Astrocyte of the cerebellum (primary cell): Measurements from ENCODE around the gene KREMEN1.

Experiments
- DNase-seq: peaks from one replicate; pipeline ENCODE4 v3.0.0-alpha.2; 2011; ENCODE audit warnings: low read depth
- H3K4me3 ChIP-seq: 2 replicates; pipeline ENCODE4 v1.5.1; 2011; ENCODE audit warnings: mild to moderate bottlenecking, low read depth, low read length, moderate library complexity
- in situ Hi-C: cut with HindIII; loops from 2 replicates; pipeline ENCODE4 v1.10.0; 2017; ENCODE audit warnings: low sequenced_read_pairs
- TF ChIP-seq, protein P1 (sequence below): IDR thresholded peaks from 2 replicates; pipeline ENCODE4 v1.5.1; 2012; ENCODE audit warnings: low read length, low read depth, moderate library complexity, mild to moderate bottlenecking; ENCODE audit errors: missing control alignments

KREMEN1 gene

DNA sequence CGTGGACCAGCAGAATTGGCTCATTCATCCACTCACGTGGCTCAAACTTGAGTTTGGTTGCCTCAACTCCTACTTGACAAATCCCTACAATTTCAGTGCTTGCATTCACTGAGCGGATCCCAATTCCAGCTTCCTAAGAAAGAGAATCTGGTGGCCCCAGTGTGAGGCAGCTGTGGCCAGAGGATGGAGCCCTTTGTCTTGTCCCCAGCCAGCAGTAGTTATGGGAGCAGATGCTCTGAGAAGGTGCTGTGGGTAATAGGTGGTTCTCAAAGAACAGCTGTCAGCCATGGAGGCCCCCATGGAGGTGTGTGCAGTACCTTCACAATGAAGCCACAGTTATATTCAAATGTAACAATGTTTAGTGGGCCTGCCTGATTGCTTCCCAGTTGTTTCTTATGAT lies 39.3 kb downstream of the KREMEN1 start:
- in situ Hi-C loops, result loop anchor here (5.0 kb wide), 1 partner anchor 95 kb away; the partner anchor contains the start of gene EMID1
- no peak overlapping the region for H3K4me3 ChIP-seq
- no peak for DNase-seq

DNA sequence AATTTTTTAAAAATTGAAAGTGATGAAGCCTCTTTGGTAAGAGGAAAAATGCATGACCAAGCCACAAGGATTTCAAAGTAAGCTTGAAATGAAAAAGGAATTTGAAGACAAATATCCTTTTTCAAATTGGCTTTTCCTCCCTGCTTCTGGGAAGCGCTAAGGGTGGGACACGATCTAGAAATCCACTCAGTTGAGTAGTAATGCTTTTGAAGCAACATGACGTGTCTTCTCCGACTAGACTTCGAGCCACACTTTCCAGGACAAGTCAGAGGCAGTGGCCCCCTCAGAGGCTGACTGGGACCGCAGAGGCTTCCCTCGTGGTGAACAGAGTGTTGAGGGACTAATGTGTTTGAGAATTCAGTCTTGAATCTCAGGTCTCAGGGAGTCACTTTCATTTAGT lies 39.8 kb downstream of the KREMEN1 start:
- DNase-seq, result no peak
- in situ Hi-C loops, result loop anchor here (5.0 kb wide), 1 partner anchor 95 kb away; the partner anchor contains the start of gene EMID1
- TF ChIP-seq, protein P1, sequence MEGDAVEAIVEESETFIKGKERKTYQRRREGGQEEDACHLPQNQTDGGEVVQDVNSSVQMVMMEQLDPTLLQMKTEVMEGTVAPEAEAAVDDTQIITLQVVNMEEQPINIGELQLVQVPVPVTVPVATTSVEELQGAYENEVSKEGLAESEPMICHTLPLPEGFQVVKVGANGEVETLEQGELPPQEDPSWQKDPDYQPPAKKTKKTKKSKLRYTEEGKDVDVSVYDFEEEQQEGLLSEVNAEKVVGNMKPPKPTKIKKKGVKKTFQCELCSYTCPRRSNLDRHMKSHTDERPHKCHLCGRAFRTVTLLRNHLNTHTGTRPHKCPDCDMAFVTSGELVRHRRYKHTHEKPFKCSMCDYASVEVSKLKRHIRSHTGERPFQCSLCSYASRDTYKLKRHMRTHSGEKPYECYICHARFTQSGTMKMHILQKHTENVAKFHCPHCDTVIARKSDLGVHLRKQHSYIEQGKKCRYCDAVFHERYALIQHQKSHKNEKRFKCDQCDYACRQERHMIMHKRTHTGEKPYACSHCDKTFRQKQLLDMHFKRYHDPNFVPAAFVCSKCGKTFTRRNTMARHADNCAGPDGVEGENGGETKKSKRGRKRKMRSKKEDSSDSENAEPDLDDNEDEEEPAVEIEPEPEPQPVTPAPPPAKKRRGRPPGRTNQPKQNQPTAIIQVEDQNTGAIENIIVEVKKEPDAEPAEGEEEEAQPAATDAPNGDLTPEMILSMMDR, result no peak
- H3K4me3 ChIP-seq, result no peak overlapping the region

More for the DNA sequence above, 39.3 kb downstream of the KREMEN1 start:
- TF ChIP-seq, protein P1, result no peak

DNA sequence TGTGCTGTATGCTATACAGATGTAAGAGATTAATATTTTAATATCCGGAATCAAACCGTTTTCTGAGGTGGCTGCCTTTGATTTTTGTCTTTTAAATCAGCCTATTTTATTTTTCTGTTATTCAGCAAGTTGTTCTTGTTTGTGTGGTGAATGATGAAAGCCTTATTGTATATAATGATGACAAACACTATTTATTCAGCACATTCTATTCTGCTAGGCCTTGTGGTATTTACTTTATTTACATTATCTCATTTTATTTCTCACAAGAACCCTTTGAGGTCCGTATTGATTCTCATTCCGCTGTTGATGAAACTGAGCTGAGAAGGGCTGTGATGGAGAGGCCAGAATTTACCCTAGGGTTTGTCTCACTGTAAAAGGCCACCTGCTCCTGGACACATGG lies 40.5 kb downstream of the KREMEN1 start:
- no peak for DNase-seq
- TF ChIP-seq, protein P1, result no peak
- in situ Hi-C loops, result loop anchor here (5.0 kb wide), 1 partner anchor 94 kb away; the partner anchor contains the start of gene EMID1
- H3K4me3 ChIP-seq, result no peak overlapping the region

DNA sequence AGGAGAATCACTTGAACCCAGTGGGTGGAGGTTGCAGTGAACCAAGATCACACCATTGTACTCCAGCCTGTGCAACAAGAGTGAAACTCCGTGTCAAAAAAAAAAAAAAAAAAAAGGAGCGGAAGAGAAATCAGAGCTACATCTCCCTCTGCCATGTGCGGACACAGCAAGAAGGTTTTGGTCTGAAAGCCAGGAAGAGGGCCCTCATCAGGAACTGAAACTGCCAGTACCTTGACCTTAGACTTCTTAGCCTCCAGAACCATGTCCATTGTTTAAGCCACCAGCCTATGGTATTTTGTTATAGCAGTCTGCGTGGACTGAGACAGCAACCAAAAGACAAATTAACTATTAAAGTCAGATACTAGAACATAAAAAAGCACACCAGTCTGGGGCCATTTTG lies 41.6 kb downstream of the KREMEN1 start:
- TF ChIP-seq, protein P1, result no peak
- H3K4me3 ChIP-seq, result no peak overlapping the region
- in situ Hi-C loops, result loop anchor here (5.0 kb wide), 1 partner anchor 93 kb away; the partner anchor contains the start of gene EMID1
- DNase-seq, result no peak

DNA sequence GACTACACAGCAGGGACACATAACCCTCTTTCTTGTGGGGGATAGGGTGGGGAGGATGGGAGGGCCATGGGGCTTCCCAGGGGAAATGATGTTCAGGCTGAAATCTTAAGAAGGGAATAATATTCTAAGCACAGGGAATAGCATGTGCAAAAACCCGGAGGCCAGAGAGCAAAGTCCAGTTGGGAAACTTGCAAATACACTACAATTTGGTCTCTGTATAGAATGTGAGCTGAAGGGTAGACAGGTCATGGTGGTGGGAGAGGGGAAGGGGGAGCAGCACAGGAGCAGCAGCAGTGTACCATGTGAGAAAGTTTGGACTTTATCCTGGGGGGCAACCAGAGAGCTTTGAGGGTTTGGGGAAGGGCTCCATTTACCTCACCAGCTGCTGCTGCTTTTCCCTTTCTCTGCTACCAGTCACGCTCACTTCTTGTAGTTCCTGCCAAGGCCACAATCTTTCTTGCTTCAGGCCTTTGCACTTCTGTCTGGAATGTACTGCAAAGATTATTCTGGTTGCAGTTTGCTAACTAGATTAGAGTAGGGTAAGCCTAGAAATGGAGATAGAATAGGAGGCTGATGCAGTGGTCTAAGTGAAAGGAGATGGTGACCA lies 43.0 kb downstream of the KREMEN1 start:
- in situ Hi-C loops, result no loop called here

DNA sequence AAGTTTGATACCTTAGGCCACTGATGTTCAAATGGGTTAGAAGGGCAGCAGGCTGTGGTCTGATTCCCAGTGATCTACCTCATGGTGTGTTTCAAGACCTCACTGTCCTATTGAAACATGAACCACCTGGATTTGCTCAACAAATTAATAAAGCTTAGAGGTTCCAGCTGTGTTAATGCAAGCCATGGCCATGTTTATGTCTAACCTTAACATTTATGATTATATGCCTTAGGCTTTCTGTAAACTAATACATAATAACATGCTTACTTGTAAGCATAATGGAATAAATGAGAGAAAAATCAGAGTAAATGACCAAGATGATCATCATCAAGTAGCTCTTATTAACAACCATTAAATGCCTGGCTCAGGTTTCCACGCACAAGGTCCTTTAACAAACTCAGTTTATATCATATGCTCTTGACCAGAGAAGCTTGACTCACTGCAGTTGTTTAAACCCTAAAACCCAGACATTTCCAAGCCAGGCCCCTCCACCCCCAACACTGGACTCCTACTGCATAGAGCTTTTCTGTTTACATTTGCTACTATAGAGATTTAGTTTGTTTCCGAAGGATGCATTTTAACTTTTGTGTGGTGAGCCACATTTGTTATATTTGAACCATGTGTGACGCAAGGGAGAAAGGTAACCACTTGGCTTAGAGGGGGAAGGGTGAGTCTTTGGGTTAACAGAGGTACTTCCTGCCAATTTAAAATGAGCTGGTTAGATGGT lies 43.7 kb downstream of the KREMEN1 start:
- DNase-seq, result no peak
- no peak overlapping the region for H3K4me3 ChIP-seq
- TF ChIP-seq, protein P1, result no peak
- in situ Hi-C loops, result no loop called here

More for the DNA sequence above, 43.0 kb downstream of the KREMEN1 start:
- TF ChIP-seq, protein P1, result no peak
- no peak for DNase-seq
- no peak overlapping the region for H3K4me3 ChIP-seq
